ENCODE results near the gene YEATS4.
A peak's percentile ranks its signal among the peaks of the same experiment; 100 is the strongest.
"Not testable (repeated sequence)": the region's sequence is repeated elsewhere in the genome, so short reads cannot be mapped to it uniquely, and the experiment has no call there.

YEATS4 gene

GRCh38 chr12:69359531-69360347 is at the start of gene YEATS4:
Gene YEATS4, plus strand, starts transcription at chr12:69359743. Its CDS starts 230 bp downstream, at chr12:69359973.
- peak; percentile 98 for DNase-seq

DNA sequence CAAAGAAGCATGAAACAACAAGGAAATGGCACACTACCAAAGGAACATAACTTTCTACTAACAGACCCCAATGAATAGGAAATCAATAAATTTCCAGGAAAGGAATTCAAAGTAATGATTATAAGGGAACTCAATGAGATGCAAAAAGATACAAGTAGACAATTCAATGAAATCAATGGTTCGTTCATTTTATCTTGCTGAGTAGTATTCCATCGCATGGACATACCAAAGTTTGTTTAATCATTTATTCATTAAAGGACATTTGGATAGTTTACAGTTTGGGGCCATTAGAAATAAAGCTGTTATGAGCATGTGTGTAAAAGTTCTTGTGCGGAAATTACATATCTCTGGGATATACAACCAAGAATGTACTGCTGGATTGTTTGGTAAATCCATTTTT is 46.3 kb upstream of the YEATS4 start:
- DNase-seq: no peak

DNA sequence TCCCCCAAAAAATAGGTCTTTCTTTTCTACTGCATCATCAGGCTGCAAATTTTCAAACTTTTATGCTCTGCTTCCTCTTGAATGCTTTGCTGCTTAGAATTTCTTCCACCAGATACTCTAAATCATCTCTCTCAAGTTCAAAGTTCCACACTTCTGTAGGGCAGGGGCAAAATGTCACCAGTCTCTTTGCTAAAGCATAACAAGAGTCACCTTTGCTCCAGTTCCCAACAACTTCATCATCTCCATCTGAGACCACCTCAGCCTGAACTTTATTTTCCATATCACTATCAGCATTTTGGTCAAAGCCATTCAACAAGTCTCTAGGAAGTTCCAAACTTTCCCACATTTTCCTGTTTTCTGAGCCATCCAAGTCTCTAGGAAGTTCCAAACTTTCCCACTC is 42.8 kb upstream of the YEATS4 start:
- not testable (repeated sequence) for DNase-seq

DNA sequence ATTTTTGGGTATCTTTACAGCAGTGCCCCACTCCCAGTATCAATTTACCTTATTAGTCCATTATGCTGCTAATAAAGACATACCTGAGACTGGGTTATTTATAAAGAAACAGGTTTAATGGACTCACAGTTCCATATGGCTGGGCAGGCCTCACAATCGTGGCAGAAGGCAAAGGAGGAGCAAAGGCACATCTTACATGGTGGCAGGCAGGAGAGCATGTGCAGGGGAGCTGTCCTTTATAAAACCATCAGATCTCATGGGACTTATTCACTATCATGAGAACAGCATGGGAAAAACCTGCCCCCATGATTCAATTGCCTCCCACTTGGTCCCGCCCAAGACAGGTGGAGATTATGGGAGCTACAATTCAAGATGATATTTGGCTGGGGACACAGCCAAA is 42.3 kb upstream of the YEATS4 start:
- DNase-seq: not testable (repeated sequence)

- no peak for DNase-seq
Measured at GRCh38 chr12:69318225-69318624, 41.3 kb upstream of the YEATS4 start.

DNA sequence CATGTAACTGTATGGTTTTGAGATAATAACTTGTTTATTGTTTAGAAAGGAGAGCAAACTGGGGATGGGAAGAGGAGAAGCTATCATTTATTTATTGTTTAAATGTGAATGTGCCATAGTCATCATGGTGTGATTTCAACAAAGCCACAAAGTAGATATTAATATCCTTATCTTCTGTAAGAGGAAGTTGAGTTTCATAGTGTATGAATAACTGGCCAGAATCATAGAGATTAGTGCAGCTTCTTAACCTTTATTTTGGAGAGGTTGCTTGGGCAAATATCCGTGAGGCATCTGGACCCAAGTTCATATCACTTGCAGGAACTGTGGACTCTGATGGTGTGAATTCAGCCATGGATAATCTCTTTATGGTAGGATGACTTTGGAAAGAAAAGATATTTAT is 38.2 kb upstream of the YEATS4 start:
- DNase-seq: no peak

DNA sequence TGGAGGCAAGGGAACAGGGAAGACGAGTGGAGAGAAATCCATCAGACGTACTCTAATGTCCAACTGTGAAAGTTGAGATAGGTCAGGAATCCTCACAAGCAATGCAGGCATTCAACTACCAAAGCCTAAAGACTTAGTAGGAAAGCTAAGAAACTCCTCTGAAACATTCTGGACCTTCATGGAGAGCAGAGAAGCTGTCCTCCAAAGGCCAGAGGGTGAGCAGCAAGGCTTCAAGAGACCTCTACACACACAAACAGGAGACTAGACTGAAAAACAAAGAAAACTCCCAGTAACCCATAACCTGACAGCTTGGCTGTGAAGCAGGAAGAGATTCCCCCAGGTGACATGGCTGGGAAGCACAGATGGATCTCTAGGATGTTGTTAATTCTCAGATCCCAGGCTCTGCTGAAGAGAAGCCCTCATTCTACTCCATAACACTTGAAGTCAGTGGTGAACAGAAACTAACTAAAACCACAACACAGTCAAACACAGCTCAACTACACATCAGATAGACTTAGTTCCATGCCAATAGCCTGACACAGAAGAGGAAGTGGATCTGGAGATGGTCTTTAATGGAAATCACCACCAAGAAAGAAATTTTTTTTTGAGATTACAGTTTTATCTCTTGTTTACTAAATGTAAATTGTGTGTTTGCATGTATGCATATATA is 34.6 kb upstream of the YEATS4 start:
- DNase-seq: no peak

GRCh38 chr12:69328426-69328825 is 31.1 kb upstream of the YEATS4 start:
- no peak for DNase-seq

- DNase-seq: no peak
Measured at GRCh38 chr12:69329669-69330428, 29.7 kb upstream of the YEATS4 start.

- DNase-seq: peak; percentile 23
Measured at GRCh38 chr12:69330475-69331473, 28.8 kb upstream of the YEATS4 start.

DNA sequence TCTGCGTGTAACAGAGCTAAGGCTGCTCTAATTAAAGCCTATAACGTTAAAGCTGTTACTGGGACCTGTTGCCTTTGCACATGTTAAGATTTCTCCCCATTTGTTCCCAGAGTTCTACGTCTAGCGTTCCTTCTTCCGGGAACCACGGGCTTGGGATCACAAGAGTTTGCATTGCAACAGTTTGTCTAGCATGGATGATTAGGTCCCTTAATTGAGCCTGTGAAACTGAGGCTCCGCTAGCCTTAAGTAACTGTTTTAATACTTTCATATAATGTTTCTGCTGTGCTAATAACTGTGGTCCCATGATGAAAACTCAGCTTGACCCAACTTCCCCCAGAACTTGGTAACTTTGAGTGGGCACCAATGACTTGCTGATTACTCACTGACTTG is 28.0 kb upstream of the YEATS4 start:
- DNase-seq: no peak

GRCh38 chr12:69331909-69332684 is 27.4 kb upstream of the YEATS4 start:
- peak; percentile 17 for DNase-seq

DNA sequence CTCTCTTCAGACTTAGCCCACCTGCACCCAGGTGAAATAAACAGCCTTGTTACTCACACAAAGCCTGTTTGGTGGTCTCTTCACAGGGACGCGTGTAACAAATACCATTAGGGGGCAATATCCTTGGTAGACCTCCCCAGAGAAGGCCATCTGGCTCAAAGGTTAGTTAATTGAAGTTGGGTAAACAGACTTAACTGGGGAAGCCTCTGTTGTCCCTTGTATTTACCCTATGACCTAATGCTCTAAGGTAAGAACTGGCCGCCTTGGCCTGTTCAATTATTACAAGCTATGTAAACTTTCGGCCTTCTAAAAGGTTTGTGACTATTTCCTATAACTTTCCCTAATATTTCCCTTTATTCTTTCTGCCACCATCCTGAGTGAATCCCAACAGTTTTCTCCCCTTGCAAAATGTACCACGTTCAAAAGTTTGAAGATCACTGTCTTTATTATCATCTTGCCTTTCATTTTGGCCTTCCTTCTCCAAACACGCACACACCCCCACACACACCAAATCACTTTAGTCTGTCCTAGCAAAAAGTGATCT is 26.7 kb upstream of the YEATS4 start:
- peak; percentile 55 for DNase-seq

GRCh38 chr12:69334158-69334557 is 25.4 kb upstream of the YEATS4 start:
- DNase-seq: no peak

GRCh38 chr12:69337311-69338090 is 22.0 kb upstream of the YEATS4 start:
- no peak for DNase-seq

DNA sequence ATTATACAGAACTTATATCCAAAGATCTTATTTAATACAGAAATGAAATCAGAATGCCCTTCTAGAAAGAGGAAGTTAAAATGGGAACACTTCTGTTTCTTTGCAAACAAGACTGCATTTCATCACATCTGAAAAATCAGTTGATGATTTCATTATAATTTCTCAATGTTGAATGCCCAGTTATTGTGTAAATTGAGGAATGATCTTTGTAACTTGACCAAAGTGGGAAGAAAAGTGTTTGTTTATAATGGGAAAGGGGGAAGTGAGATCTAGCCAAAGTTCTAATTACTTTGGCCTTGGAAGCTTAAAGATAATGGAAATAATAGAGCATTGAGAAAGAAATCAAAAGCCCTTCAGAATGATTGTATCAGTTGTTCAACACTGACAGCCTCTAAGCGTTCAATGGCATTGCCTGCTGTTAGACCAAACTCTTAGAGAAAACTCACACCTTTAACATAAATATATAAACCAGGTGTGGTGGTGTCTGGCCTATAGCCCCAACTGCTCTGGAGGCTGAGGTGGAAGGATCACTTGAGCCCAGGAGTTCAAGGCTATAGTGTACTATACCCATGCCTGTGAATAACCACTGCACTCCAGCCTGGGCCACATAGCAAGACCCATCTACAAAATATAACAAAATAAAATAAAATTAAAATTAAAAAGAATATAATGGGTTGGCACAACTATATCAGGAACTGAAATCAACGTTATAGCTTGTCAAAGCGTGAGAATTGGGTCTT is 21.3 kb upstream of the YEATS4 start:
- no peak for DNase-seq

GRCh38 chr12:69338936-69339335 is 20.6 kb upstream of the YEATS4 start:
- DNase-seq: no peak

- DNase-seq: no peak
Measured at GRCh38 chr12:69339999-69340398, 19.5 kb upstream of the YEATS4 start.

DNA sequence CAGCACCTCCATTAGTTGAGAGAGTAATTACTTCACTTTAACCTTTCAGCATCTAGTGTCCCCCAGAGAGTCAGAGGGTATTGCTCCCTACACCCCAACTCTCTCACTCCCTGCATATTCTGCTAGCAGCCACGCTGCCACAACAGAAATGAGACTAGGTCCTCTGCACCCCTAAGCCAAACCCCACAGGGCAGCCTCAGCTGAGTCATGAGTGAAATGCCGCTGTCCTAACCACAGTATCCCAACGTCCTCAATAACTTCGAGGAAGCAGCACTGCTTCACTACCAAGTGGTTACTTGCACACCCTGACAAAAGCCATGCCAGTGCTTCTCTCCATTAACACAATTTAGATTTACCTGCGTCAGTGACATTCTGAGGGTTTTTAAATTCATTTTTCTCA is 18.2 kb upstream of the YEATS4 start:
- DNase-seq: no peak

- DNase-seq: no peak
Measured at GRCh38 chr12:69342421-69342820, 17.1 kb upstream of the YEATS4 start.
